Right cardiac atrium (tissue), 5 donors: Measurements from ENCODE around the gene GPSM1. TPM values are rescaled to one million over a fixed set of nuclear protein-coding genes. Genes with fewer than 3 reads are reported as not detected.

Experiments used
- ATAC-seq, 2 donors: fragments of 200-7000 bp; cut with Tn5 transposase; one replicate each; pipeline versions ENCODE4 v1.8.0 to v1.9.1; 2020; ENCODE audit warnings: moderate library complexity in 2 of 2, mild to moderate bottlenecking in 1 of 2
- DNase-seq, 3 donors: peaks; one replicate each; pipeline ENCODE4 v3.0.0-alpha.2; 2020
- H3K27ac ChIP-seq: one replicate; pipeline ENCODE4 v1.5.1; 2013; ENCODE audit warnings: mild to moderate bottlenecking, low read length, control low read depth, moderate library complexity
- H3K27me3 ChIP-seq: one replicate; pipeline ENCODE4 v1.6.1; 2013; ENCODE audit not compliant: control insufficient read depth, insufficient read depth
- H3K4me1 ChIP-seq: one replicate; pipeline ENCODE4 v1.6.1; 2013; ENCODE audit warnings: low read length; ENCODE audit not compliant: control insufficient read depth, insufficient read depth
- H3K4me3 ChIP-seq: one replicate; pipeline ENCODE4 v1.5.1; 2013; ENCODE audit warnings: low read length, control low read depth
- H3K9me3 ChIP-seq: one replicate; pipeline ENCODE4 v1.6.1; 2013; ENCODE audit warnings: low read length; ENCODE audit not compliant: control insufficient read depth
- WGBS: extraction: QIAGEN DNeasy Blood & Tissue Kit; methylation state at CpG from one replicate; pipeline ENCODE4 v1.1.7; 2013; 5-methylcytosine and 5-hydroxymethylcytosine counted together
- intact Hi-C, 4 donors: fragments of 100-400 bp; cut with DNase I; formaldehyde crosslinking; loops; one replicate each; pipeline versions ENCODE4 v1.11.0 to v1.14.0; 2022 to 2023
- polyA plus RNA-seq: library from polyadenylated mRNA; stranded (reverse); fragments of 200-250 nt; gene quantifications from one replicate; pipeline ENCODE4 v1.2.3, GENCODE V29; 2013
- total RNA-seq, 4 donors: library from RNA; stranded (reverse); fragmentation: NEBNext Ultra II Directional; extraction: Animal tissue kit (Norgen Biotek cat#: 25700); gene quantifications; one replicate each; pipeline ENCODE4 v1.2.1, GENCODE V29; 2021
- donor health status: healthy with polysubstance abuse.
- donor health status: DM: no; HTN: yes; CAD: no.
- donor health status: DM: no; HTN: no; CAD: no.
- donor health status: DM: no; HTN: yes; CAD: no; lungs with severe emphysema.
- donor health status: DM: yes; HTN: yes; CAD: no.

GPSM1 gene
- total and polyA plus RNA-seq, 5 donors, result 46.3 to 90.6 (median 73.3) TPM

- no peak overlapping the region for H3K4me3 ChIP-seq
- ATAC-seq (no peak), DNase-seq (peak; percentile 5 to 46 (median 34))
- H3K27me3 ChIP-seq, result no peaks in the 10 kb centered on the region
- intact Hi-C loops, result no loop called here
- no peak overlapping the region for H3K27ac ChIP-seq
- WGBS, result 69% methylated on average over 26 of the region's 26 CpGs
- H3K4me1 ChIP-seq, result no peaks in the 10 kb centered on the region
- no peaks in the 10 kb centered on the region for H3K9me3 ChIP-seq
Observed at GRCh38 chr9:136297766-136298735, 29.3 kb upstream of the GPSM1 start.

DNA sequence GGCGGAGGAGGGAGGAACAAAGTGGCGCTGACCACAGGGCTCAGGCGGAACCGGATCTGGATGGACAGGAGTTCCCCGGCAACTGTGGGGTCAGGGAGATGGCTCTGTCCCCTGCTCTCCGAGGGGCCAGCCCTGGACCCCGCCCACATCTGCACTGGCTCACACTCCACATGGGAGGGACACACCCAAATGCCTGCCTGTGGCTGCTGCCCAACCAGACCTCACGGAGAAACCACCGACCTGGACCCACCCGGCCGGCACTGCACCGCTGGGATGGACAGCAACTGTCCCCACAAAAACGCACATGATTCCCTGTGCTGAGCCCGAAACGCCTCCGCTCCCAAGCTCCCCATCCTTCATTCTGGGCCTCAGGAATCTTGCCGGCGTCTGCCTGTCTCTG is 28.2 kb upstream of the GPSM1 start:
- Histone ChIP-seq H3K9me3 (no peaks in the 10 kb centered on the region), H3K27me3 (no peaks in the 10 kb centered on the region), H3K27ac (no peak overlapping the region), H3K4me3 (no peak overlapping the region), H3K4me1 (no peaks in the 10 kb centered on the region)
- peak in 2 of 3 donors; percentile 20 to 40 for DNase-seq
- 77% methylated on average over 18 of the region's 18 CpGs for WGBS
- ATAC-seq, result no peak
- intact Hi-C loops, result no loop called here

DNA sequence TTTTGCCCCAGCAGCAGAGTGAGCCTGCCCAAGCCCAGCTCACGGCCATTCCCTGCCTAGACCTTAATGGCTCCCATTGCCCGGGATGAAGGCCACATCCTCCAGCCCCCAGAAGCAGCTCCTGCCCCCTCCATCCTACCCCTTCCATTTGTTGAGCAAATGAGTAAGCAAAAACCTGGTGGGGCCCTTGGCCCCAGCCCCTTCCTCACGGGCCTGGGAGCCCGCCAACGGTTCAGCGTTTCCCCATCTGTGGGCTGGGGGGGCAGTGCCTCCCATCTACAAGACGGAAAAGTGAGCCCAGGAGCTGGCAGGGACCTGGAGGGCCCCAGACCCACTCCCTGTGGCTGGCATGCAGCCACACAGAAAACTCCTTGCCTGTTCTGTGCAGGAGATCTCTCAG is 27.8 kb upstream of the GPSM1 start:
- Histone ChIP-seq H3K27ac (no peak overlapping the region), H3K9me3 (no peaks in the 10 kb centered on the region), H3K4me3 (no peak overlapping the region), H3K27me3 (no peaks in the 10 kb centered on the region), H3K4me1 (no peaks in the 10 kb centered on the region)
- intact Hi-C loops, result no loop called here
- no peak for ATAC-seq
- peak in 1 of 3 donors; percentile 5 for DNase-seq
- WGBS, result 47% methylated on average over 7 of the region's 7 CpGs

DNA sequence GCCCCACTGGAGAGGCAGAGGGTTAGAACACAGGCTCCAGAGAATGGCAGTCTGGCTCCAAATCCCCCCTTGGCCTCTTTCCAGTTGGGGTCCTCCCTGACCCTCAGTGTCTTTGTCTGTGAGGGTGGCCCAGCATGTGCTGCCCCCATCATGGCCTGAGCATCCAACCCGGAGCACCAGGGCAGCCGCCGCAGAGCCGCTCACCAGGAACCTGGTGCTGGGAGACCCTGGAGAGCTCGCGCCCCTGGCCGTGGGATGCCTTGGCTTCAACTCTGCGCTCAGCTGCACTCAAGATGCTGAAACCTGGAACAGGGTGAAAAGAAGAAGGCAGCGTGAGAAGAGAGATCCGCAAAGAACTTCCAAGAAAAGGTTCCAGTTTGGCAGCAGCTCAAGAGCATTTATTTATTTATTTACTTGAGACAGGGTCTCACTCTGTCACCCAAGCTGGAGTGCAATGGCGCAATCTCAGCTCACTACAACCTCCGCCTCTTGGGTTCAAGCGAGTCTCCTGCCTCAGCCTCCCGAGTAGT is 27.3 kb upstream of the GPSM1 start:
- no peak overlapping the region for H3K4me3 ChIP-seq
- ATAC-seq, result no peak
- H3K4me1 ChIP-seq, result no peaks in the 10 kb centered on the region
- 85% methylated on average over 14 of the region's 14 CpGs for WGBS
- intact Hi-C loops, result no loop called here
- peak in 2 of 3 donors; percentile 11 to 31 for DNase-seq
- no peaks in the 10 kb centered on the region for H3K27me3 ChIP-seq
- H3K27ac ChIP-seq, result no peak overlapping the region
- H3K9me3 ChIP-seq, result no peaks in the 10 kb centered on the region

DNA sequence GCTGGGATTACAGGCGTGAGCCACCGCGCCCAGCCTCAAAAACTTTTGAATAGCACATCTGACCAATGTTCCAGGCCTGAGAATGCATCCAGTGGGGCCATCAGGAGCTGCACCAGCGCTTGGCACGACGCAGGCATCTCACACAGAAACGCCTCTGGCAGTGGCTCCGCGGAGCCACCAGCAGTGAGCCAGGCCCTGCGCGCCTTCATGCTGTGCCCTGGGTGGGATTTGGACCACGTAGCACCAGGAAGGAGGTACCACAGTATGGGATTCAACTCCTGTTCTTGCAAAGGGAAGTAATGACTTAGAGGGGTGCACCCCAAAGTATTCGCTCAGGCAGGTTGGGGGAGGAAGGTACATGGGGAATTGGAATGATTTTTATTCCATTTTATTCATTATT is 26.5 kb upstream of the GPSM1 start:
- no peak for ATAC-seq

GRCh38 chr9:136302527-136302926 is 24.8 kb upstream of the GPSM1 start:
- DNase-seq (peak in 2 of 3 donors; percentile 25 to 43), ATAC-seq (no peak)
- H3K9me3 ChIP-seq, result no peaks in the 10 kb centered on the region
- H3K4me3 ChIP-seq, result no peak overlapping the region
- no peaks in the 10 kb centered on the region for H3K4me1 ChIP-seq
- H3K27ac ChIP-seq, result no peak overlapping the region
- WGBS, result 88% methylated on average over 12 of the region's 12 CpGs
- H3K27me3 ChIP-seq, result no peaks in the 10 kb centered on the region
- intact Hi-C loops, result no loop called here

More for the DNA sequence above, 26.5 kb upstream of the GPSM1 start:
- 86% methylated on average over 13 of the region's 13 CpGs for WGBS
- intact Hi-C loops, result no loop called here
- Histone ChIP-seq H3K27ac (no peak overlapping the region), H3K9me3 (no peaks in the 10 kb centered on the region), H3K27me3 (no peaks in the 10 kb centered on the region), H3K4me1 (no peaks in the 10 kb centered on the region), H3K4me3 (no peak overlapping the region)
- peak in 1 of 3 donors; percentile 20 for DNase-seq

DNA sequence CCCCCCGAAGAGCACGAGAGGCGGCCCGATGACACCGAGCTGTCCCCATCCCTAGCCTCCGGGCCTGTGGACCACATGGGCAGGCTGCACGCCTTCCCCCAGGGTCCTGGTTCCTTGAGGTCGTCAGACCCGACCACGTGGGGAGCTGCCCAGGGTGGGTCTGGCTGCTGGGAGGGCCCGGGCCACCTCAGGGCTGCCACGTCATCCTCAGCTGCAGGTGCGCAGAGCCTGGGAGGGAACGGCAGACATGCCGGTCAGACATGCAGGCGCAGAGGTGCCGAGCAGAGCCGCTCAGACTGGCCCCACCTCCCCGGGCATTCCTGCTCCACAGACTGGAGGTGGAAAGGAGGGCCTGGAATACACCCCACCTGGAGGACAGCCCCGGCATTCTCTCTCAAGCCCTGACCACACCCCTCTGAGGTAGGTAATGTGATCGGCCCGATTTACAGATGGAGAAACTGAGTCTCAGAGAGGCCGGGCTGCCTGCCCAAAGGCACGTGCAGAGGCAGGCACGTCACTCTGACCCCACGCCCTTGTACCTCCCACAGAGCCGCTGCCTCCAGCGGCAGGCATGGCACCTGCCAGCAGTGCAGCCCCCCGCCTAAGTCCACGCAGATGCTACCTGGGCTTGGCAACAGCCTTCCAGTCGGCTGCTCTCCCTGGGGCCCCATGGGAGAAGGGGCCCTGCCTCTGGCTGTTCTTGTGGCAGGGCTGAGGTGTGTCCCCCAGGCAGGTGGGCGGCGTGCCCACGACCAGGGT is 24.1 kb upstream of the GPSM1 start:
- Histone ChIP-seq H3K27me3 (no peaks in the 10 kb centered on the region), H3K27ac (no peak overlapping the region), H3K9me3 (no peaks in the 10 kb centered on the region), H3K4me3 (no peak overlapping the region), H3K4me1 (no peaks in the 10 kb centered on the region)
- intact Hi-C loops, result no loop called here
- 84% methylated on average over 34 of the region's 34 CpGs for WGBS
- DNase-seq (peak in 2 of 3 donors; percentile 40 to 53), ATAC-seq (no peak)

GRCh38 chr9:136303825-136304416 is 23.4 kb upstream of the GPSM1 start, which contains the start of gene CCDC187:
Gene CCDC187 (minus strand): TSS chr9:136304094. CDS start chr9:136303830, 264 bp downstream.
- WGBS, result 80% methylated on average over 22 of the region's 22 CpGs
- no peak within 1 kb of the TSS for H3K27ac ChIP-seq
- H3K9me3 ChIP-seq, result no peaks in the 10 kb centered on the region
- peak; percentile 6 to 44 (median 16) for DNase-seq
- intact Hi-C loops, result no loop called here
- H3K4me1 ChIP-seq, result no peaks in the 10 kb centered on the region
- peak in 1 of 2 donors; percentile 8 for ATAC-seq
- no peak within 1 kb of the TSS for H3K4me3 ChIP-seq
- no peaks in the 10 kb centered on the region for H3K27me3 ChIP-seq

DNA sequence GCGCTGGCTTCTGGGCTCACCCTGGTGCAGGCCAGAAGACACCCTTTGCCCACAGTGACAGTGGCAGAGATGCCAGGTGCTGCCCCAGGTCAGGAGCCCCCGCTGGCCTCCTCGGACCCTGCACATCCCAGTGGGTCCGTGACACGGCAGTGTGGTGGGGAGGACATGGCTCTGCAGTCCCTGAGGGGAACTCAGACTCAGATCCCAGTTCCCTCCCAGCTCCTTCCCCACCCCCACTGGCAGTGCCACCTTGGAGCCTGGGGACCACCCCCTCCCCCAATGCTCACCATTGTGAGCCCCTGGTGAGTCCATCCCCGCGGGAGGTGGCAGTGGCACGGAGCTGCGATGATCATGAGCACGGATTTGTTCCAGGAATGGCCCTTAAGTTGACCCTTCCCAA is 22.9 kb upstream of the GPSM1 start:
- Histone ChIP-seq H3K4me3 (no peak overlapping the region), H3K9me3 (no peaks in the 10 kb centered on the region), H3K4me1 (no peaks in the 10 kb centered on the region), H3K27ac (no peak overlapping the region), H3K27me3 (no peaks in the 10 kb centered on the region)
- intact Hi-C loops, result no loop called here
- 81% methylated on average over 10 of the region's 10 CpGs for WGBS
- no peak for ATAC-seq
- DNase-seq, result peak in 2 of 3 donors; percentile 23 to 37

DNA sequence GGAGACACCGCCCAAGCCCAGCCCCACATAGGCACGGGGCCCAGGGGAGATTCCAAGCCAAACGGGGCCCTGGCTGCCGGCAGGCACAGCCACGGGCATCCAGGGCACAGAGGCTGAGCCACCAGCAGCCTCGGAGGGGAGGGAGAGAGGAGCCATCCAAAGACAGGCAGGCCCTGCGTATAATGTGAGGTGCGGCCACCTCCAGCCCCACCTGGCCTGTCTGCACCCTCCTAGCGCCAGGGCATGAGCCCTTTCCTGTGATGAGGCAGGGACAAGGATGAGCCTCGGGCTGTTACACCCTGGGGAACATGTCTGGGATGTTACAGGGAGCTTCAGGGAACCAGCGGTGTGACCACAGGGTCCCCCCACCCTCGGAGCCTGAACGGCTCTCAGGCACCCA is 22.4 kb upstream of the GPSM1 start:
- H3K9me3 ChIP-seq, result no peaks in the 10 kb centered on the region
- H3K27ac ChIP-seq, result no peak overlapping the region
- no peak for ATAC-seq
- H3K4me1 ChIP-seq, result no peaks in the 10 kb centered on the region
- H3K4me3 ChIP-seq, result no peak overlapping the region
- intact Hi-C loops, result no loop called here
- 78% methylated on average over 13 of the region's 13 CpGs for whole genome bisulfite sequencing
- peak in 2 of 3 donors; percentile 20 to 27 for DNase-seq
- no peaks in the 10 kb centered on the region for H3K27me3 ChIP-seq
